ENCODE data around the gene FIP1L1.

GRCh38 chr4:53477636-53478035 lies 100.2 kb downstream of the FIP1L1 start:
- TF ChIP-seq, protein P1, sequence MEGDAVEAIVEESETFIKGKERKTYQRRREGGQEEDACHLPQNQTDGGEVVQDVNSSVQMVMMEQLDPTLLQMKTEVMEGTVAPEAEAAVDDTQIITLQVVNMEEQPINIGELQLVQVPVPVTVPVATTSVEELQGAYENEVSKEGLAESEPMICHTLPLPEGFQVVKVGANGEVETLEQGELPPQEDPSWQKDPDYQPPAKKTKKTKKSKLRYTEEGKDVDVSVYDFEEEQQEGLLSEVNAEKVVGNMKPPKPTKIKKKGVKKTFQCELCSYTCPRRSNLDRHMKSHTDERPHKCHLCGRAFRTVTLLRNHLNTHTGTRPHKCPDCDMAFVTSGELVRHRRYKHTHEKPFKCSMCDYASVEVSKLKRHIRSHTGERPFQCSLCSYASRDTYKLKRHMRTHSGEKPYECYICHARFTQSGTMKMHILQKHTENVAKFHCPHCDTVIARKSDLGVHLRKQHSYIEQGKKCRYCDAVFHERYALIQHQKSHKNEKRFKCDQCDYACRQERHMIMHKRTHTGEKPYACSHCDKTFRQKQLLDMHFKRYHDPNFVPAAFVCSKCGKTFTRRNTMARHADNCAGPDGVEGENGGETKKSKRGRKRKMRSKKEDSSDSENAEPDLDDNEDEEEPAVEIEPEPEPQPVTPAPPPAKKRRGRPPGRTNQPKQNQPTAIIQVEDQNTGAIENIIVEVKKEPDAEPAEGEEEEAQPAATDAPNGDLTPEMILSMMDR (conservative IDR thresholded peaks at IDR 0.05; ENCODE audit: low read length) = no peak
- TF ChIP-seq EZH2phosphoT487 (IDR thresholded peaks at IDR 0.05; ENCODE audit: borderline replicate concordance) = no peak

Measured in Loucy (cell line).